Measurements from ENCODE around the gene IFNG.
"Not testable (repeated sequence)": the region's sequence is repeated elsewhere in the genome, so short reads cannot be mapped to it uniquely, and the experiment has no call there.

Gene IFNG

DNA sequence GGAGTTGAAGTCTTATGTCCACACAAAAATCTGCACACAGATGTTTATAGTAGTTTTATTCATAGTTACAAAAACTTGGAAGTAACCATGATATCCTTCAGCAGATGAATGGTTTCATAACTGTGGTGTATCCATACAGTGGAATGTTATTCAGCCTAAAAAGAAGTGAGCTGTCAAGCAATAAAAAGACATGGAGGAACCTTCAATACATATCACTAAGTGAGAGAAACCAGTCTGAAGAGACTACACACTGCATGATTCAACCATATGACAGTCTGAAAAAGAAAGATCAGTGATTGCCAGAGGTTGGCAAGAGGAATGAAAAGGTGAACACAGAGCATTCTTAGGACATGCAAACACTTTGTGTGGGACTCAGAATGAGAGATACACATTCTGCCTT is 18.6 kb upstream of the IFNG start:
- in situ Hi-C loops (cut with HindIII; ENCODE audit: low sequenced_read_pairs), result no loop called here
- DNase-seq (ENCODE audit: low read depth), result no peak
- no peak overlapping the region for H3K4me3 ChIP-seq (ENCODE audit: low read depth, low read length)
- no peak for TF ChIP-seq CTCF (IDR thresholded peaks at IDR 0.05; ENCODE audit: low read depth, low read length, missing control alignments)

- no peak for DNase-seq (ENCODE audit: low read depth)
- in situ Hi-C loops (cut with HindIII; ENCODE audit: low sequenced_read_pairs), result no loop called here
- H3K4me3 ChIP-seq (ENCODE audit: low read depth, low read length), result no peak overlapping the region
- TF ChIP-seq CTCF (IDR thresholded peaks at IDR 0.05; ENCODE audit: low read depth, low read length, missing control alignments), result no peak
Measured at GRCh38 chr12:68177562-68177961, 18.0 kb upstream of the IFNG start.

DNA sequence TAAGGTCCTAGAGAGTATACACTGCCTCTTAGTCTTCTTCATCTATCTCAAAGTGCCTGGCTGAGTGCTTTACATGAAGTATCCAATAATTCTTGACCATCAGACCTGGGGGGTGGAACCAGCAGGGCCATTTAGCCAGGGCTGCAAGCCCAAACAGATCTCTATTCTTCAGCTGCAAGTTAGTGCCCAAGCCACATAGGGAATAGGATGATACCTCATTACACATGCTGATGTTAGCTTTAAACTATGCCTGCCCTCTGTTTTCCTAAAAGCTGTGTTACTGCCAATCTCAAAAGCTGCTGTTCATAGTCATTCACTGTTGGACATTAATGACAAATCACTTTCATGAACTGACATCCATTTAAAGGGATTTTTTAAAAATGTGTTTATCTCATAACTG is 16.7 kb upstream of the IFNG start:
- no peak for TF ChIP-seq CTCF (IDR thresholded peaks at IDR 0.05; ENCODE audit: low read depth, low read length, missing control alignments)
- no peak overlapping the region for H3K4me3 ChIP-seq (ENCODE audit: low read depth, low read length)
- no peak for DNase-seq (ENCODE audit: low read depth)
- in situ Hi-C loops (cut with HindIII; ENCODE audit: low sequenced_read_pairs), result no loop called here

GRCh38 chr12:68175557-68176061 is 16.1 kb upstream of the IFNG start:
- TF ChIP-seq CTCF (IDR thresholded peaks at IDR 0.05; ENCODE audit: low read depth, low read length, missing control alignments), result no peak
- H3K4me3 ChIP-seq (ENCODE audit: low read depth, low read length), result no peak overlapping the region
- no peak for DNase-seq (ENCODE audit: low read depth)
- in situ Hi-C loops (cut with HindIII; ENCODE audit: low sequenced_read_pairs), result no loop called here

DNA sequence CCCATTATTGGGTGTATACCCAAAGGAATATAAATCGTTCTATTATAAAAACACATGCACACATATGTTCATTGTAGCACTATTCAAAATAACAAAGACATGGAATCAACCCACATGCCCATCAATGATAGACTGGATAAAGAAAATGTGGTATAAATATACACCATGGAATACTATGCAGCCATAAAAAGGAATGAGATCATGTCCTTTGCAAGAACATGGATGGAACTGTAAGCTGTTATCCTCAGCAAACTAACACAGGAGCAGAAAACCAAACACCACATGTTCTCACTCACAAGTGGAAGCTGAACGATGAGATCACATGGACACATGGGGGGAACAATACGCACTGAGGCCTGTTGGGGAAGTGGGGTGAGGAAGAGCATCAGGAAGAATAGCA is 15.2 kb upstream of the IFNG start:
- H3K4me3 ChIP-seq (ENCODE audit: low read depth, low read length); in situ Hi-C loops (cut with HindIII; ENCODE audit: low sequenced_read_pairs); DNase-seq (ENCODE audit: low read depth): not testable (repeated sequence)

DNA sequence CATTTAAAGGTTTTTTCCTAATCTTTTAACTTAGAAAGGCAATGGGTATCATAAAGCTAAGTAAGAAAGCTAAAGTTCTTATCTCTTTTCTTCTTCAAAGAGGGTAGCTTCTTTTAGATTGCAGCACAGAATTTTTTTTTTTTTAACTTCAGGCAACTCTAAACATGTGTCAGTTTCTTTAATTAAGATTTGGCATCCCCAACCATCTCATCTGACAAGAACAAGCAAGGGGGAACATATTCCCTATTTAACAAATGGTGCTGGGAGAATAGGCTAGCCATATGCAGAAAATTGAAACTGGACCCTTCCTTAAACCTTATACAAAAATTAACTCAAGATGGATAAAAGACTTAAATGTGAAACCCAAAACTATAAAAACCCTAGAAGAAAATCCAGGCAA is 14.3 kb upstream of the IFNG start:
- no peak for DNase-seq (ENCODE audit: low read depth)
- TF ChIP-seq CTCF (IDR thresholded peaks at IDR 0.05; ENCODE audit: low read depth, low read length, missing control alignments), result no peak
- H3K4me3 ChIP-seq (ENCODE audit: low read depth, low read length), result no peak overlapping the region
- in situ Hi-C loops (cut with HindIII; ENCODE audit: low sequenced_read_pairs), result no loop called here

DNA sequence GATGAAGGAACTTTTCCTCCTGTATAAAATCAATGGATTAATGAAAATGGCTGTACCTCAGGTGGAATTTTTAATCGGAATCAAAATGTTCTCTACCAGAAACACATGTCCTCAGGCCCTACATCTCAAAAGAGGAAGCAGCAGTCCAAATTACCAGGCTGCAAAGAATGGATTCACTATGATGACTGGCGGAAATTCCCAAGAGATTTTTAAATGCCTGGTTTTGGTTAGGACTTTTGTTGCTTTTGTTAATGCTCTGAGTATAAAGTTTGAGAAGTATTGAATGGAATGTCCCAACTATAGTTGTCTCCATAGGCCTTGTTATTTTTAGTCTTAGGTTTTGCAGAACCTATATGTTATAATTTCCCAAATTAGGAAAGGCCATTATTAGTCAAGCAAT is 11.2 kb upstream of the IFNG start:
- in situ Hi-C loops (cut with HindIII; ENCODE audit: low sequenced_read_pairs), result no loop called here
- no peak for DNase-seq (ENCODE audit: low read depth)
- no peak for TF ChIP-seq CTCF (IDR thresholded peaks at IDR 0.05; ENCODE audit: low read depth, low read length, missing control alignments)
- H3K4me3 ChIP-seq (ENCODE audit: low read depth, low read length), result no peak overlapping the region

All from astrocyte of the cerebellum (primary cell).